GM19025 (cell line): ENCODE measurements around the gene FBXO2.
A peak's percentile ranks its signal among the peaks of the same experiment; 100 is the strongest.

Source experiments
- ATAC-seq: cut with Tn5 transposase; IDR thresholded peaks from one replicate; pipeline ENCODE4 v1.9.1; 2021; ENCODE audit warnings: mild to moderate bottlenecking, low read depth, moderate library complexity; ENCODE audit not compliant: unreplicated experiment

The FBXO2 gene

GRCh38 chr1:11654137-11654938, at the start of gene FBXO2, which contains the start of gene FBXO44:
Gene FBXO2 (minus strand): TSS chr1:11654429. CDS start chr1:11654340, 89 bp downstream.
Gene FBXO44 (plus strand): TSS chr1:11654877. CDS start chr1:11655836, 959 bp downstream.
- ATAC-seq: peak; percentile 53

GRCh38 chr1:11703357-11704193, 49.3 kb upstream of the FBXO2 start:
- ATAC-seq: no peak

- ATAC-seq: no peak
Observed at GRCh38 chr1:11701981-11702803, 48.0 kb upstream of the FBXO2 start.

- no peak for ATAC-seq
Observed at GRCh38 chr1:11701551-11701961, 47.3 kb upstream of the FBXO2 start.

- no peak for ATAC-seq
Observed at GRCh38 chr1:11700601-11701467, 46.6 kb upstream of the FBXO2 start.

GRCh38 chr1:11697893-11698210, 43.6 kb upstream of the FBXO2 start:
- ATAC-seq: no peak

- no peak for ATAC-seq
Observed at GRCh38 chr1:11697188-11697892, 43.1 kb upstream of the FBXO2 start.

GRCh38 chr1:11695861-11696260, 41.6 kb upstream of the FBXO2 start:
- no peak for ATAC-seq

- no peak for ATAC-seq
Observed at GRCh38 chr1:11693917-11694316, 39.7 kb upstream of the FBXO2 start.

- ATAC-seq: no peak
Observed at GRCh38 chr1:11693024-11693590, 38.9 kb upstream of the FBXO2 start.

- ATAC-seq: no peak
Observed at GRCh38 chr1:11691928-11692711, 37.9 kb upstream of the FBXO2 start.

GRCh38 chr1:11691302-11691914, 37.2 kb upstream of the FBXO2 start, which contains the start of gene DRAXIN:
Gene DRAXIN (plus strand): TSS chr1:11691710. CDS start chr1:11706259, 14,549 bp downstream.
- no peak for ATAC-seq

- ATAC-seq: no peak
Observed at GRCh38 chr1:11690397-11691301, 36.4 kb upstream of the FBXO2 start.

- no peak for ATAC-seq
Observed at GRCh38 chr1:11688506-11688905, 34.3 kb upstream of the FBXO2 start.

- ATAC-seq: no peak
Observed at GRCh38 chr1:11685210-11685752, 31.1 kb upstream of the FBXO2 start.

- ATAC-seq: no peak
Observed at GRCh38 chr1:11684070-11684469, 29.8 kb upstream of the FBXO2 start.
